ENCODE data around the gene FAS.
"Not testable (repeated sequence)": the region's sequence is repeated elsewhere in the genome, so short reads cannot be mapped to it uniquely, and the experiment has no call there.

Gene FAS

GRCh38 chr10:88994019-88994418 is 3.4 kb downstream of the FAS start:
- no peak for DNase-seq

- peak in 1 of 5 donors; percentile 62 for DNase-seq
These were observed 4.7 kb downstream of the FAS start for GRCh38 chr10:88995156-88995876.

GRCh38 chr10:88996927-88997326 is 6.3 kb downstream of the FAS start:
- DNase-seq, result no peak

GRCh38 chr10:88999625-89000024 is 9.0 kb downstream of the FAS start:
- no peak for DNase-seq

GRCh38 chr10:89001024-89001728 is 10.6 kb downstream of the FAS start:
- DNase-seq, result peak in 1 of 5 donors; percentile 80

GRCh38 chr10:89001729-89002072 is 11.1 kb downstream of the FAS start:
- DNase-seq, result peak in 1 of 5 donors; percentile 52

- DNase-seq, result no peak
These were observed 11.8 kb downstream of the FAS start for GRCh38 chr10:89002226-89002978.

GRCh38 chr10:89003344-89003743 is 12.7 kb downstream of the FAS start:
- DNase-seq, result peak in 1 of 5 donors; percentile 71

- DNase-seq, result no peak
These were observed 16.7 kb downstream of the FAS start for GRCh38 chr10:89007129-89007893.

- not testable (repeated sequence) for DNase-seq
These were observed 28.2 kb downstream of the FAS start for GRCh38 chr10:89018700-89019346.

GRCh38 chr10:89019569-89020327 is 29.1 kb downstream of the FAS start:
- DNase-seq, result no peak

GRCh38 chr10:89021526-89021925 is 30.9 kb downstream of the FAS start:
- DNase-seq, result not testable (repeated sequence)

GRCh38 chr10:89022734-89023133 is 32.1 kb downstream of the FAS start:
- DNase-seq, result no peak

- no peak for DNase-seq
These were observed 34.9 kb downstream of the FAS start for GRCh38 chr10:89025453-89025852.

- no peak for DNase-seq
These were observed 38.6 kb downstream of the FAS start for GRCh38 chr10:89029181-89029580.

- DNase-seq, result peak; percentile 14 to 66 (median 49)
These were observed 39.3 kb downstream of the FAS start for GRCh38 chr10:89029785-89030437.

- DNase-seq, result no peak
These were observed 40.2 kb downstream of the FAS start for GRCh38 chr10:89030791-89031190.

- peak in 1 of 5 donors; percentile 40 for DNase-seq
These were observed 41.7 kb downstream of the FAS start for GRCh38 chr10:89032141-89032891.

GRCh38 chr10:89035461-89035860 is 44.9 kb downstream of the FAS start:
- DNase-seq, result no peak

GRCh38 chr10:89037096-89037495 is 46.5 kb downstream of the FAS start:
- DNase-seq, result no peak

All from T-helper 1 cell (primary cell).